AG10803 (cell line): ENCODE data around the gene GCK.

Experiments used
- DNase-seq: peaks from one replicate; pipeline ENCODE4 v3.0.0; 2010; ENCODE audit warnings: low read depth
- H3K4me3 ChIP-seq: 2 replicates; pipeline ENCODE4 v1.5.1; 2011; ENCODE audit warnings: mild to moderate bottlenecking, low read length, control low read depth
- CTCF ChIP-seq: conservative IDR thresholded peaks from 2 replicates; pipeline ENCODE4 v1.5.1; 2011; ENCODE audit warnings: mild to moderate bottlenecking, low read length, control low read depth, inconsistent platforms

GCK gene

GRCh38 chr7:44226396-44226753 lies 37.1 kb upstream of the GCK start:
- no peak for TF ChIP-seq CTCF
- DNase-seq, result no peak
- H3K4me3 ChIP-seq, result no peak overlapping the region

DNA sequence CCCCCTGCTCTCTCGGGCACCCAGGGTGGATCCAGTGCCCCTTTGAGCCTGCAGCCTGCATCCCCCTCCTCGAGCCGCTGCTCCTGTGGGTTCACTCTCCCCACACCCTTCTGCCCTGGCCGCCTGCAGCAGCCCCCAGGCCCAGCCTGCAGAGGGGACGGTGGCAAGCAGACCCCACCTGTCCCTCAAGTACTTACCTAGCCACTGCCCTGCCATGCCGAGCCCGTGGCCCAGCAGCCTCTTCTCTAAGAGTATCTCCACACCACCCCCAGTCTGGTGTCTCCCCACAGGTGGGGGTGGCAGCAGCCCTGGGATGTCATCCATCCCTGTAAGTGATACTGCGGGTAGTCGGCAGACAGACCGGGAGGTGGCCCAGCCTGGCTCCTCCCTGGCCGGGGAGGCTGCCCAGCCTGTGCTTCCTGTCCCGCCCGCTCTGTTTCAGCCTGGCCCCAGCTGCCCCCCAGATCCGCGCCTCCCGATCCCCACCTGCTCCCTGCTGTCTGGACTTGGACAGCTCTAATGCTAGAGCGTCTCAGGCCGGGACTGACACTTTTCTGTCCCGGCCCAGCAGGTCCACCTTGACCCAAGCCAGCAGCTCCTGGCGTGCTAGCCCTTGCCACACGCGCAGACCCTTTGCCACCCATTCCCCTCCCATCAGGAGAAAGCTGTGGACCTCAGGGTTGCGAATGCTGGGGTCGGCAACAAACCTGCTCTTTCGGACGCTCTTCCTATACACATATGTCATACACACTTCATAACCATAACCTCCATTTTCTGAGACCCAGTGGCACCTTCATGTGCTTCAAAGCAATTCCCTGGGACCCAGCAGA lies 36.5 kb upstream of the GCK start:
- no peak overlapping the region for H3K4me3 ChIP-seq
- no peak for TF ChIP-seq CTCF
- DNase-seq, result no peak

DNA sequence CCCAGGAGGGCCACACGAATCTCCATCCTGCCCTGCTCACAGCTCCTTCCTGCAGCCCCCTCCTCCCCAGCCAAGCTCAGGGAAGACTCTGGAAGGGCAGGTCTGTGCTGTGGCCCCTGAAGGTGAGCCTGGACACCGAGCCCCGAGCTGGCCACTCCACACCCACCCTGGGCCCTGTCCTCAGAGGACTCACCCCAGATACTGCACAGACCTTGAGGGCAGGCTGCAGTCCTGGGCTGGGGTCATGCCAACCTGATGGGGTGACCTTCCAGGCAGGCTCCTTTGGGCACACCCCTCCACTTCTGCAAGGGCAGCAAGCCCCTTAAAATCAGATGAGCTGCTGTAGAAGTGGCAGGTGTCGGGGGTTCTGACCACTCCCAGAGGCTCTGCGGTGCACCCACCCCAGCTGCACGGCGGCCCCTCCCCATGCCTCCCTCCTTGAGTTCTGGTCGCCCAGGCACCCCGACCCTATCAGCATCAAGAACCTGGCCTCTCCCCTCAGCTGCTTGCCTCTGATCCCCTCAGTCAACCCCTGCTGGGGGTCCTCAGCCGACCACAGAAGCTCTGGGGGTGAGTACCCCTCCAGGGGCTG lies 35.8 kb upstream of the GCK start:
- DNase-seq, result no peak
- no peak overlapping the region for H3K4me3 ChIP-seq
- TF ChIP-seq CTCF, result no peak

- no peak for DNase-seq
- H3K4me3 ChIP-seq, result no peak overlapping the region
- TF ChIP-seq CTCF, result no peak
These were observed 35.1 kb upstream of the GCK start for GRCh38 chr7:44224080-44224973.

- no peak for DNase-seq
These were observed 34.3 kb upstream of the GCK start for GRCh38 chr7:44223362-44224079.

More at GRCh38 chr7:44223362-44224079, 34.3 kb upstream of the GCK start:
- no peak for TF ChIP-seq CTCF
- no peak overlapping the region for H3K4me3 ChIP-seq
